Measurements from ENCODE around the gene ROPN1L. TPM values are rescaled to one million over a fixed set of nuclear protein-coding genes. Genes with fewer than 3 reads are reported as not detected.

Gene ROPN1L
- total RNA-seq, 1 donor from 2014 or later, result 0.45 TPM

DNA sequence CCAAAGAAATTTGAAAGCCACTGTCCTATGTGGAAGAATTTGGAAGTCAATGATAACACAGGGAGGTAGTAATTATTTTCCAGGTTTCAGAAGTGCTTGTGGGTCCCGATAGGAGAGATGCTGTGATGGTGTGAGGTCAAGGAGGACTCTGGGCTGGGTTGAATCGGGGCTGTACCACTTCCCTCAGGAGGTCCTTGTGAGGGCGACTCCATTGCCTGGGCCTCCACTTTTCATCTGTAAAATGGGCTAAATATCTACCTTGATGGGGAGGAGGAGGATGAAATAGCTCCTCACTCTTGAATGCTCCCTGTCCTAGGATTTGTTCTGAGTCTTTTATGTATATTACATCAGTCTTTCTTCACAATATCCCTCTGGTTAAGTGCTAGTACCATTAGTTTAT is 59.0 kb downstream of the ROPN1L start:
- Mint-ChIP-seq H3K27me3 (ENCODE audit: low read depth) (no peaks in the 10 kb centered on the region), H3K27ac (no peak overlapping the region), H3K4me1 (peaks cover 15% of the 10 kb centered on the region), H3K9me3 (peaks cover 5% of the 10 kb centered on the region), H3K36me3 (no peaks in the 10 kb centered on the region), H3K4me3 (no peak overlapping the region)
- DNase-seq (ENCODE audit: low spot score in 2 of 2, unreplicated experiment in 2 of 2), result no peak
- no peak for TF ChIP-seq CTCF (IDR thresholded peaks at IDR 0.05; ENCODE audit: unreplicated experiment)

DNA sequence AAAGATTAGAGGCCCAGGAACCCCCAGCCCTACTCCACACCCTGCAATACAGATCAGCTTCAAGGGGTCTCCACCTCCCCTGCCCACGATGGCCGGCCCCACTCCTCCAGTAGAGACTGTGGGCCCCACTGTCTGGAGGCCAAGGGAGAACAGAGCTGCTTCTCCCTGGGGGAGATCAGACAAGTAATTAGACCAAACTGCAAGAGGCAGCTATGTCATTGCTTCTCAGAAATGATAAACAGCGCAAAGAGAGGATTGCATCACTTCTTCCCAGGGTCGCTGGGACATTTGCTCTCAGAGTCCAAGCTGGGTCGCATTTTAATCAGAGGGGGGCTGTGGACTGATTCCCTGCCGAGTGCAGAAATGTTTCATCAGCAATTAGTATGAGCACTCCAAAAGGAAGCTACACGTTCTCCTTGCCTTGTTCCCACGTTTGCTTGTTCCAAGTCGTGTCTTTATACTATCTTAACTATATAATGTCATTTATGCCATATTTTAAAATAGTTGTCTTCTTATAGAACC is 59.9 kb downstream of the ROPN1L start:
- no peaks in the 10 kb centered on the region for H3K36me3 Mint-ChIP-seq
- no peak for DNase-seq (ENCODE audit: low spot score in 2 of 2, unreplicated experiment in 2 of 2)
- no peaks in the 10 kb centered on the region for H3K9me3 Mint-ChIP-seq
- no peak overlapping the region for H3K4me3 Mint-ChIP-seq
- H3K4me1 Mint-ChIP-seq, result peaks cover 16% of the 10 kb centered on the region
- TF ChIP-seq CTCF (IDR thresholded peaks at IDR 0.05; ENCODE audit: unreplicated experiment), result no peak
- H3K27me3 Mint-ChIP-seq (ENCODE audit: low read depth), result no peaks in the 10 kb centered on the region
- H3K27ac Mint-ChIP-seq, result peak overlapping the region; percentile 83

DNA sequence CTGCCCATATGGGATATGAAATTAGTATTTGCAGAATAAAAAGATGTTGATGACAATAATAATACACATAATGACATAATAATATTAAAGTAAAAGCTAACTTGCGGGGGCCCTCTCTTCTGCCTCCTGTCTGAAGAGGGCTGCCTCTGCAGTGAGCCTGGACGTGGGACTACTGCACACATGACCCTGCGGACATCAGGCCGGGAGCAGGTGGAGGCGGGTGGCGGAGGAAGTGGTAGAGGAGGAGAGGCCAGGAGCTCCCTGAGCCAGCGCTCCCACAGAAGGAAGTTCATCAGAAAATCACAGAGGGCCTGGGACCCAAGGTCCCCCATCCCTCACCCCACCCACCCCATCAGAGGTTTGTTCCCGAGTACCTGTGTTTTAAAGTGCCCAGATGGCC is 60.5 kb downstream of the ROPN1L start:
- H3K27ac Mint-ChIP-seq, result no peak overlapping the region
- no peaks in the 10 kb centered on the region for H3K36me3 Mint-ChIP-seq
- H3K4me1 Mint-ChIP-seq, result peaks cover 16% of the 10 kb centered on the region
- TF ChIP-seq CTCF (IDR thresholded peaks at IDR 0.05; ENCODE audit: unreplicated experiment), result no peak
- no peaks in the 10 kb centered on the region for H3K9me3 Mint-ChIP-seq
- H3K4me3 Mint-ChIP-seq, result no peak overlapping the region
- no peaks in the 10 kb centered on the region for H3K27me3 Mint-ChIP-seq (ENCODE audit: low read depth)
- no peak for DNase-seq (ENCODE audit: low spot score in 2 of 2, unreplicated experiment in 2 of 2)

DNA sequence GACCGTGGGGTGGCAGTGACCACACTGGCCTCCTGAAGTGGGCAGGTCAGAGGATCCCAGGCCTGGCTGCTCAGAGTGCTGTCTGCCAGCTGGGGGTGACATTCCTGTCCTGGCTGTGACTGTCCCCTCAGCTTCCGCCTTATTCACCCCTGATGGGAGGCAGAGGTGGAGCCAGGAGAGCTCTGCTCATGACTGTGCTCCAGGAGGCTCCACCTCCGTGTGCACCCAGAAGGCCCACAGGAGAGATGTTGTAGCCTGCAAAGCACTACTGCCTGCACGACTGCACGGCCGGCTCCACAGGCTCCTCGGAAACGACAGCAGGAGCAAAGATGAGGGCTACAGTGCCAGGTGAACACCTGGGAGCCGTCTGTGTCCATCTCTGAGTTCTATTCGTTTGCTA is 60.9 kb downstream of the ROPN1L start:
- H3K4me3 Mint-ChIP-seq, result no peak overlapping the region
- peaks cover 20% of the 10 kb centered on the region for H3K4me1 Mint-ChIP-seq
- DNase-seq (ENCODE audit: low spot score in 2 of 2, unreplicated experiment in 2 of 2), result no peak

DNA sequence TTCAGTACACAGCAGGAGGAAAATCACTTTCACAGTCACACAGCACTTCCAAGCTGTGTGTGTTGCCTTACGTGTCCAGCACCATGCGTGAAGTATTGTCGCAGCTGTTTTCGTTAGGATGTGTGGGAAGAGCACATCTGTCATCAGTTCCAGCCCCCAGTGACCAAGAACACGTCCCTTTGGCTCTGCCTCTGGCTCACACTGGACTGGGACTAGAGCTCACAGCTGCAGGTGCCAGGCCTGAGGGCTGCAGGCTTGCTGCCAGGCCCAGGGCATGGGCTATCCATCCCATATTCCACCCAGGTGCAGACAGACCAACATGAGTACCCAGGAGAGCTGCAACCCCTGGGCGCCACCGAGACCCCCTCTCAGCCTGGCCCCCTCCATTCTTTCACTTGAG is 61.6 kb downstream of the ROPN1L start:
- Mint-ChIP-seq H3K4me1 (peaks cover 25% of the 10 kb centered on the region), H3K27me3 (ENCODE audit: low read depth) (no peaks in the 10 kb centered on the region), H3K27ac (no peak overlapping the region), H3K9me3 (no peaks in the 10 kb centered on the region), H3K36me3 (no peaks in the 10 kb centered on the region), H3K4me3 (no peak overlapping the region)
- no peak for DNase-seq (ENCODE audit: low spot score in 2 of 2, unreplicated experiment in 2 of 2)
- no peak for TF ChIP-seq CTCF (IDR thresholded peaks at IDR 0.05; ENCODE audit: unreplicated experiment)

More for the DNA sequence above, 60.9 kb downstream of the ROPN1L start:
- TF ChIP-seq CTCF (IDR thresholded peaks at IDR 0.05; ENCODE audit: unreplicated experiment), result no peak
- H3K36me3 Mint-ChIP-seq, result no peaks in the 10 kb centered on the region
- no peak overlapping the region for H3K27ac Mint-ChIP-seq
- no peaks in the 10 kb centered on the region for H3K27me3 Mint-ChIP-seq (ENCODE audit: low read depth)
- no peaks in the 10 kb centered on the region for H3K9me3 Mint-ChIP-seq
